Measurements from ENCODE around the gene ACSL1.
"Not testable (repeated sequence)": the region's sequence is repeated elsewhere in the genome, so short reads cannot be mapped to it uniquely, and the experiment has no call there.

The ACSL1 gene

DNA sequence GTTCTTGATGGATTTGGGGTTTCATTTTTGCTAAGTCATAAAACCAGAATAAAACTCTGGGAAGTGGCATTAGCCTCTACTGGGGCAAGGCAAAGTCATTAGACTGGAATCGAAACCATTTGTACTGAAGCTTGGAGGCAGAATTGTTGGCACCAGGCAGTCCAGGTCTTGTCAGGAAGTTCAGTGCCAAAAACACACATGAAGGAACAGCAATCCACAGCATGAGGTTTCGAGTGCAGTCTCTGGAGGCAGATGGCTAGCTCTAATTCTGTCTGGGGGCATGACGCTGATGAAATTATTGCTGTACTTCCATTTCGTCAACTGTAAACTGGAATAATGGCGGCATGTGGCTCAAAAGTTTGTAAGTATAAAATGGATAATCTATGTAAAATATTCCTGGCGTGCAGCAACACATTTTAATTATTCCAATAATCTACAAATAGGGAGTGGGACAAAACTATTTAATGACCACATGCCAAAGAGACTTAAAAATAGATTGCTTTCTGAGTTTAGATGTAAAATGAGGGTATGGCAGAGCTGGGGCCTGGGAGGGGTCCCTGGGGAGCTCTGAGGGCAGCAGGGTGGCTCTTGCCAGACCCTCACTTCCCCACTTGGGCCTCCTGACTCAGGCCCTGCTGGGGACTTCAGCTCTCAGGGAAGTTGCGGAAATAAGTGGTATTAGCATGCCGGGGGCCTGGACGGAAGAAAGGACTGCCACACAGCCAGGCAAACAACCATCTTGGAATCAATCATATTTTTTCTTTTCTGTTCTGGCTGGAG is 73.1 kb downstream of the ACSL1 start:
- no peak for DNase-seq (ENCODE audit: low spot score)

GRCh38 chr4:184751585-184751956 is 74.2 kb downstream of the ACSL1 start:
- DNase-seq (ENCODE audit: low spot score) = no peak

GRCh38 chr4:184750926-184751584 is 74.7 kb downstream of the ACSL1 start:
- DNase-seq (ENCODE audit: low spot score) = no peak

- no peak for DNase-seq (ENCODE audit: low spot score)
Measured at GRCh38 chr4:184748251-184748652, 77.5 kb downstream of the ACSL1 start.

DNA sequence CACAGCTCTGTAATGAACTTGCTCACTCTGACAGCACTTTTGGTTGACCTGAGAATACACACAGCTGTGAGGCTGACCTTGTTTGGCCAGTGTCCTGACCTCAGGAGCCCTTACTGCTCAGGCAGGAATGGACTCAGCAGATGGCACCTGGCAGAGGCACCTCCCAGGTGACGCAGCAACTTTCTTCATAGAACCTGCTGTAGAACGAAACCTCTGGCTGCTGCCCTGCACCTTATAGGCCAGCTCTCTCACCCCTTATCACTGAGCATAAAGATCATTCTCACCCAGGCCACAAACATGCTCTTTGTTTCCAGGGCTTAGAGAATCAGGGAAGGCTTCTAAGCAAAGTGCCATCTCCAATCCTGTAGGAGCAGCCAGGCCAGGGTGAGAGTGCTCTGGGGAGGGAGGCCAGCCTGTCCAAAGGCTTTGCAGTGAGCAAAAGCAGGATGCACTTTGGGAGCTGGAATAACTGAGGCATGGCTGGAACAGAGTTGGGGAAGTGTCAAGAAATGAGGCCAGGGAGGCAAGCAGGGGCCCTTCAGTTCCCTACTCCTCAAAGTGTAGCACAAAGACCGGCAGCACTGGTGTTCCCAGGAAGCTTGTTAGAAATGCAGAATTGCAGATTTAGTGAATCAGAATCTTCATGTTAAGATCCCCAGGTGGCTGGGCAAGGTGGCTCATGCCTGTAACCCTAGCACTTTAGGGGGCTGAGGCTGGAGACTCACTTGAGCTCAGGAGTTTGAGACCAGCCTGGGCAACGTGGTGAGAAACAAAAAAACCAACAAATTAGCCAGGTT is 78.5 kb downstream of the ACSL1 start:
- DNase-seq (ENCODE audit: low spot score) = no peak

- peak; percentile 86 for DNase-seq (ENCODE audit: low spot score)
Measured at GRCh38 chr4:184745831-184746795, 79.7 kb downstream of the ACSL1 start.

GRCh38 chr4:184744236-184744635 is 81.5 kb downstream of the ACSL1 start:
- DNase-seq (ENCODE audit: low spot score) = no peak

DNA sequence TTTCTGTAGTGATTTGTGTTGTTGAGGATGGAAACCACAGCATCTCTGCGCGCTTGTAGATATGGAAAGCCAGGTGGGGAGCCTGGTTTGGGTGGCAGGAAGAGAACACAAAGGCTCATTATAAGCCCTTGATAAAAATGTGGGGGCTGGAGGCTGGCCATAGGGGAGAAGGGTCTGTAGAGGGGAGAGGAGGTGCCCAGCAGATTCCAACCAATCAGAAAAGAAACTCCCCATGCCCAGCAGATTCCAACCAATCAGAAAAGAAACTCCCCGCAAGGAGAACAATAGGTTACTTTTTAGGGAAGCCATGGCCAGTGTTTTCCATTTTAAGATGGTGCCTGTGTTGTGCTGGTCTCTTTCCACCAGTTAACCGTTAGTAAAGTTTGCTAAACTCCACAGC is 82.1 kb downstream of the ACSL1 start:
- no peak for DNase-seq (ENCODE audit: low spot score)

GRCh38 chr4:184741651-184742050 is 84.1 kb downstream of the ACSL1 start:
- DNase-seq (ENCODE audit: low spot score) = not testable (repeated sequence)

DNA sequence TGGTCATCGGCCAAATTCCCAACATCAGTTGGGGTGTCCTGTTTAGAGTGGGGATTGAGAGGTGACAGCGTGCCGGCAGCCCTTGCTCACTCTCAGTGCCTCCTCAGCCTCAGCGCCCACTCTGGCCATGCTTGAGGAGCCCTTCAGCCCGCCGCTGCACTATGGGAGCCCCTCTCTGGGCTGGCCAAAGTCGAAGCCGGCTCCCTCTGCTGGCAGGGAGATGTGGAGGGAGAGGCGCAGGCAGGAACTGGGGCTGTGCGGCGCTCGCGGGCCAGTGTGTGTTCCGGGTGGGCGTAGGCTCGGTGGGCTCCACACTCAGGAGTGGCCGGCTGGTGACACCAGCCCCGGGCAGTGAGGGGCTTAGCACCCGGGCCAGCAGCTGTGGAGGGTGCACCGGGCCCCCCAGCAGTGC is 84.8 kb downstream of the ACSL1 start:
- DNase-seq (ENCODE audit: low spot score) = no peak

DNA sequence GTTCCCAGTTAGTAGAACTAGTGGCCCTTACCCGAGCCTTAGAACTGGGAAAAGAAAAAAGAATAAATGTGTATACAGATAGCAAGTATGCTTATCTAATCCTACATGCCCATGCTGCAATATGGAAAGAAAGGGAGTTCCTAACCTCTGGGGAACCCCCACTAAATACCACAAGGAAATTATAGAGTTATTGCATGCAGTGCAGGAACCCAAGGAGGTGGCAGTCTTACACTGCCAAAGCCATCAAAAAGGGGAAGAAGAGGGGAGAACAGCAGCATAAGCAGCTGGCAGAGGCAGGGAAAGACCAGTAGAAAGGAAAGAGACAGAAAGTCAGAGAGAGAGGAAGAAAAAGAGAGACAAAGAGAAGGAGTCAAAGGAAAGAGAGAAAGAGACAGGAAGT is 86.2 kb downstream of the ACSL1 start:
- not testable (repeated sequence) for DNase-seq (ENCODE audit: low spot score)

- DNase-seq (ENCODE audit: low spot score) = no peak
Measured at GRCh38 chr4:184734758-184735157, 91.0 kb downstream of the ACSL1 start.

DNA sequence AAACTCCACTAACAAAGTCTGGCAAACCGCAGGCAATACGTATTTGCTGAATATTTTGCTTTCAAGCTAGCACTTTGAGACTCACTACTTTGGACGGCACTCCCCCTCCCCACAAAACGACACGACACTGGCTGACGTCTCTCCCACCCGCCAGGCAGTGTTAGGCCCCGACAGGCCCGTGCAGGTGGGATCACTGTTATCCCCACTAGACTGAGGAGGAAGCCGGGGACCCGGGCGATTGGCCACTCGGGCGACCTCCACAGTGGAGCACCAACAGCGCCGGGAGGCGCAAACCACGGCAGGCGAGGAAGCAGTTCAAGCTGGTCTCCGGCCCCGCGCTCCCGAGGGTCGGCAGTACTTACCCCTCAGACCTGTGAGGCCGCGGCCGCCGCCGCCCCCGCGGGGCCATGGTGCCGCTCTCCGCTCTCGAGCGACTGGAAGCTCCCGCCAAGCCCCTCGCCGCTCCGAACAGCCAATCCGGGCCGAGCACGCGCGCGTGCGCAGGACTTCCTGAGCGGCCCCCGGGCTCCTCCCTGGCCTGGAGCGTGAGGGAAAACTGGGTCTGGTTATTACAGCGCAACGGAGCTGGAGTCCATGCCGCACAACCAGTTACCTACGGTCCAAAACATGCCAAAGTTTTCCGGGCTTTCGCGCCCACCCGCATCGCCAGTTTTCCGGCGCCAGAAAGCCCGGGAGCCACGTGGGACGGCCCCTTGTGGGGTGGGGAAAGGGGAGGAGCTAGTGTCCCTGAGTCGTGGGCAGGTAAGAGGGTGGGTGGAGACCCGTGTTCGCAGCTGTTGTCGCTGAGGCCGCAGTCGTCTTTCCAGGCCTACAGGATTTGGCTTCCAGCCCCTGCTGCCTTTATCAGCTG is 91.9 kb downstream of the ACSL1 start, which contains the start of gene CENPU:
CENPU (minus strand) TSS at position 443 of the 871 bp plus-strand sequence; CDS start at position 409, 34 bp downstream.
- peak; percentile 100 for DNase-seq (ENCODE audit: low spot score)

- no peak for DNase-seq (ENCODE audit: low spot score)
Measured at GRCh38 chr4:184732126-184732525, 93.6 kb downstream of the ACSL1 start.

- no peak for DNase-seq (ENCODE audit: low spot score)
Measured at GRCh38 chr4:184731056-184731455, 94.7 kb downstream of the ACSL1 start.

DNA sequence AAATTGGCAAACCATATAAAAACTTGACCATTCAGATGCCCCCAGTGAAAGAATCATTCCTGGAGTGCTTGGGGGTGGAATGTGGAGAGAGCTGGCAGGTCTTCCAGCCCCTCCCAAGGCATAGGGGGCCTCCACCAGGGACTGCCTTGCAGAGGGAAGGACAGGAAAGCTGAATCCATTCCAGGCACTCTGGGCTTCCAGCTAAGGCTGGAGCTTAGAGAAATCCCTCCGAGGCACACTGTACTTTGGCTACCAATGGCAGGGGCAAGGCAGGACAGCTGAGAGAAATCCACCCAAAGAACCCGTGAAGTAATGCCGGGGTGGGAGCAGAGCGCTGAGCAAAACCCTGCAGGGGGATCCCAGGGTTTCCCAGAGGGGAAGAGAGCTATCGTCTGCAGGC is 95.8 kb downstream of the ACSL1 start:
- no peak for DNase-seq (ENCODE audit: low spot score)

DNA sequence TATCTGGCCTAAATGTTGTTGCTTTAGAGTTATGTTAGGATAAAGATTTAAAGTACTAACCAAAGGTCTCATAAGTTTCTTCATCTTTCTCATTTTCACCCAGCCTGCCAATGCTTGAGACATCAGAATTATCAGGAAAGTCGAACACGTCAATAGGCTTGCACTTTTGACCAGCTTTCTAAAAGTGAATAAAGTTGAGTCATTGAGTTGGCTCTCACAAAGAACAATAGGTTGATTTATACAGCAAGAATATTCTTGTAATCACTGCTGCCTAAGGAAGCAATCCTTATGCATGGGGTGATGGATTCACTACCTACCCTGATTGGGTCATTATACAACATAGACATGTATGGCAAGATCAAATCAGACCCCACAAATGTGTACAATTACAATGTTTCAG is 96.9 kb downstream of the ACSL1 start:
- no peak for DNase-seq (ENCODE audit: low spot score)

DNA sequence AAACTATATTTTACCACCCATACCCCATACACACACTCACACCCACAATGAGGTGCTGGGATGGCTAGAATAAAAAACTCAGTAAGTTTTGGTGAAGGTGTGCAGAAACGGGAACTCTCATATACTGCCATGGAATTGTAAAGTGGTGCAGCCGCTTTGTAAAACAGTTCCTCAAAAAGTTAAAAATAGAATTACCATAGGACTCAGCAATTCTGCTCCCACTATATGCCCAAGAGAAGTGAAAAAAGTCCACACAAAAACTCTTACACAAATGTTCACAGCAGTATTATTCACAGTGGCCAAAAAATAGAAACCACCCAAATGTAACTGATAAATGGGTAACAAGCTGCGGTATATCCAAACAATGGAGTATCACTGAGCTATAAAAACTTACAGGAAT is 98.3 kb downstream of the ACSL1 start:
- DNase-seq (ENCODE audit: low spot score) = no peak

DNA sequence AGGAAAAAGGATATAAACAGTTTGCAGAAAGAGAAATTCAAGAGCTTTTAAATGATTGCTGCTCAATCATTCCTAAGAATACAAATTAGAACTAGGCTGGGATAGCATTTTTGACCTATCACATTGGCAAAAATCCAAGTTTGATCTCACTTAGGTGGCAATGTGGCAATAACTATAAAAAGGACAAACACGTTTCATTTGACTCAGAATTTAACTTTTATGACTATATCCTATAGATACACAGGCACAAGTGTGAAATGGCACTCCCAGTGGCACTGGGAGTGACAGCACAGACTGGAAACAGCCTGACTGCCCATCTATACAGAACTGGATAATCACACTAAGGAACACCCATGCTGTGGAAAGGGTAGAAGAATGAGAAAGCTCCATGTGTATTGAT is 103.0 kb downstream of the ACSL1 start:
- no peak for DNase-seq (ENCODE audit: low spot score)

DNA sequence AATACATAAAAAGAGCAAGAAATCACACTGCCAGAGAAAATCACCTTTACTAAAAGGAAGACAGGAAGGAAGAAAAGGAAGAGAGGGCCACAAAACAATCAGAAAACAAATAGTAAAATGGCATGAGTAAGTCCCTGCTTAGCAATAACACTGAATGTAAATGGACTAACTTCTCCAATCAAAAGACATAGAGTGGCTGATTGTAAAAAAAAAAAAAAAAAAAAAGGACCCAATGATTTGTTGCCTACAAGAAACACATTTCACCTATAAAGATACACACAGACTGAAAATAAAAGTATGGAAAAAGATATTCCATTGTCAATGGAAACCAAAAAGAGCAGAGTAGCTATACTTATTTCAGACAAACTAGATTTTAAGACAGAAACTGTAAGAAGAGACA is 104.5 kb downstream of the ACSL1 start:
- DNase-seq (ENCODE audit: low spot score) = no peak

DNA sequence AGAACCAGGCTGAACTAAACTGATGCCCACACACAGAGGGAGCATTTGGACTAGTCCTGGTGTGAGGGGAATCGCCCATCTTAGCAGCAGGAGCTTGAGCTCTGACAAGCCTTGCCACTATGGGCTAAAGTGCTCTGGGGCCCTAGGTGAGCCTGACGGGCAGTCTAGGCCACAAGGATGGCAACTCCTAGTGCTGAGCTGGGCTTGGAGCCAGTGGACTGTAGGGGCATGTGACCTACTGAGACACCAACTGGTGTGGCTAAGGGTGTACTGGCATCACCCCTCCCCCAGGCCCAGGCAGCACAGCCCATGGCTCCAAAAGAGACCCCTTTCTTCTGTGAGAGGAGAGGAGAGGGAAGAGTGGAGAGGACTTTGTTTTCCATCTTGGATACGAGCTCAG is 106.4 kb downstream of the ACSL1 start:
- DNase-seq (ENCODE audit: low spot score) = no peak

All from AG20443 (cell line).